T-helper 9 cell (primary cell): ENCODE data around the gene ANKRD45.
"Not testable (repeated sequence)": the region's sequence is repeated elsewhere in the genome, so short reads cannot be mapped to it uniquely, and the experiment has no call there.

ENCODE experiments used
- DNase-seq: peaks from one replicate; pipeline ENCODE4 v3.0.0-alpha.2; 2020

Gene ANKRD45

GRCh38 chr1:173570370-173571007 is 99.2 kb downstream of the ANKRD45 start:
- DNase-seq = no peak

- no peak for DNase-seq
These were observed 101.2 kb downstream of the ANKRD45 start for GRCh38 chr1:173568483-173568882.

GRCh38 chr1:173563846-173564245 is 105.8 kb downstream of the ANKRD45 start:
- not testable (repeated sequence) for DNase-seq

- no peak for DNase-seq
These were observed 106.8 kb downstream of the ANKRD45 start for GRCh38 chr1:173562813-173563212.

- no peak for DNase-seq
These were observed 108.4 kb downstream of the ANKRD45 start for GRCh38 chr1:173561263-173561662.

- no peak for DNase-seq
These were observed 109.3 kb downstream of the ANKRD45 start for GRCh38 chr1:173560285-173560880.
